HG02938 (cell line): Measurements from ENCODE around the gene BBS4.
"Not testable (repeated sequence)": the region's sequence is repeated elsewhere in the genome, so short reads cannot be mapped to it uniquely, and the experiment has no call there.

Source experiments
- ATAC-seq: cut with Tn5 transposase; IDR thresholded peaks from one replicate; pipeline ENCODE4 v1.9.1; 2021; ENCODE audit warnings: mild to moderate bottlenecking, moderate library complexity; ENCODE audit not compliant: unreplicated experiment

Gene BBS4

GRCh38 chr15:72698938-72699337 is 12.9 kb downstream of the BBS4 start:
- no peak for ATAC-seq

GRCh38 chr15:72700076-72700475 is 14.1 kb downstream of the BBS4 start:
- ATAC-seq: no peak

GRCh38 chr15:72706266-72706665 is 20.3 kb downstream of the BBS4 start:
- no peak for ATAC-seq

- not testable (repeated sequence) for ATAC-seq
Observed at GRCh38 chr15:72708551-72709303, 22.7 kb downstream of the BBS4 start.

- ATAC-seq: no peak
Observed at GRCh38 chr15:72722071-72722696, 36.2 kb downstream of the BBS4 start.

- no peak for ATAC-seq
Observed at GRCh38 chr15:72724028-72724427, 38.0 kb downstream of the BBS4 start.

- ATAC-seq: no peak
Observed at GRCh38 chr15:72725446-72725845, 39.4 kb downstream of the BBS4 start.

- ATAC-seq: not testable (repeated sequence)
Observed at GRCh38 chr15:72725851-72726250, 39.8 kb downstream of the BBS4 start.

GRCh38 chr15:72727154-72727553 is 41.1 kb downstream of the BBS4 start:
- no peak for ATAC-seq

GRCh38 chr15:72728249-72728648 is 42.2 kb downstream of the BBS4 start:
- not testable (repeated sequence) for ATAC-seq

GRCh38 chr15:72728821-72729220 is 42.8 kb downstream of the BBS4 start:
- no peak for ATAC-seq

GRCh38 chr15:72732086-72732485 is 46.1 kb downstream of the BBS4 start:
- ATAC-seq: no peak

- no peak for ATAC-seq
Observed at GRCh38 chr15:72732516-72732915, 46.5 kb downstream of the BBS4 start.

GRCh38 chr15:72733941-72734738 is 48.1 kb downstream of the BBS4 start:
- no peak for ATAC-seq

GRCh38 chr15:72735111-72735510 is 49.1 kb downstream of the BBS4 start:
- ATAC-seq: no peak

- ATAC-seq: no peak
Observed at GRCh38 chr15:72737061-72737460, 51.1 kb downstream of the BBS4 start.

GRCh38 chr15:72737723-72738122 is 51.7 kb downstream of the BBS4 start:
- no peak for ATAC-seq

GRCh38 chr15:72740219-72740618 is 54.2 kb downstream of the BBS4 start:
- ATAC-seq: peak; percentile 84

- no peak for ATAC-seq
Observed at GRCh38 chr15:72749700-72750099, 63.7 kb downstream of the BBS4 start.

- no peak for ATAC-seq
Observed at GRCh38 chr15:72751751-72752455, 65.9 kb downstream of the BBS4 start.

GRCh38 chr15:72754096-72754495 is 68.1 kb downstream of the BBS4 start:
- no peak for ATAC-seq
